ENCODE measurements around the gene WEE2.

Gene WEE2

GRCh38 chr7:141713890-141714289 lies 5.7 kb downstream of the WEE2 start (continued):
- no peak for TF ChIP-seq PRDM10 (tag by site-specific recombination; IDR thresholded peaks at IDR 0.05)
- TF ChIP-seq ZNF677 (tag by site-specific recombination; IDR thresholded peaks at IDR 0.05) = no peak
- TF ChIP-seq ZNF785 (tag by site-specific recombination; IDR thresholded peaks at IDR 0.05) = no peak
- no peak for TF ChIP-seq ZNF157 (tag by site-specific recombination; IDR thresholded peaks at IDR 0.05)
- no peak for TF ChIP-seq ZNF600 (tag by site-specific recombination; IDR thresholded peaks at IDR 0.05)
- no peak for TF ChIP-seq ZBTB44 (tag by site-specific recombination; IDR thresholded peaks at IDR 0.05)

GRCh38 chr7:141714571-141714970 lies 6.4 kb downstream of the WEE2 start:
- ChIA-PET CTCF (interaction anchor here (1.5 kb wide), 1 partner anchor 60 kb away, joined by 8 read pairs; no protein-coding TSS in a partner anchor), POLR2A (no interaction called here)
- no peaks in the 10 kb centered on the region for H3K4me1 ChIP-seq (ENCODE audit: control insufficient read depth, insufficient read depth, low read length)
- H3K36me3 ChIP-seq (ENCODE audit: control insufficient read depth in 2 of 2, insufficient read depth in 1 of 2, low read length in 2 of 2) = no peaks in the 10 kb centered on the region
- no peak overlapping the region for H3K4me3 ChIP-seq (ENCODE audit: low read depth, low read length)
- no peak for TF ChIP-seq TSHZ1 (tag by site-specific recombination; IDR thresholded peaks at IDR 0.05; ENCODE audit: borderline replicate concordance)
- TF ChIP-seq ZNF202 (tag by site-specific recombination; IDR thresholded peaks at IDR 0.05; ENCODE audit: borderline replicate concordance) = no peak
- no peak for TF ChIP-seq ZNF692 (tag by site-specific recombination; IDR thresholded peaks at IDR 0.05)
- TF ChIP-seq ZNF26 (tag by site-specific recombination; IDR thresholded peaks at IDR 0.05) = no peak
- no peak for TF ChIP-seq ZNF639 (tag by site-specific recombination; IDR thresholded peaks at IDR 0.05)
- no peak for TF ChIP-seq ZNF521 (tag by site-specific recombination; IDR thresholded peaks at IDR 0.05)
- no peak for TF ChIP-seq KLF17 (tag by site-specific recombination; IDR thresholded peaks at IDR 0.05)
- TF ChIP-seq TCF7L2 (IDR thresholded peaks at IDR 0.05; ENCODE audit: borderline replicate concordance, low read depth, low read length) = no peak
- TF ChIP-seq ZNF560 (tag by site-specific recombination; IDR thresholded peaks at IDR 0.05; ENCODE audit: borderline replicate concordance) = no peak
- TF ChIP-seq ZBTB1 (tag by site-specific recombination; IDR thresholded peaks at IDR 0.05) = no peak
- no peak for TF ChIP-seq ZNF335 (tag by site-specific recombination; conservative IDR thresholded peaks at IDR 0.05)
- no peak for TF ChIP-seq ZBTB48 (tag by site-specific recombination; IDR thresholded peaks at IDR 0.05)
- TF ChIP-seq ZNF626 (tag by site-specific recombination; IDR thresholded peaks at IDR 0.05) = no peak
- TF ChIP-seq OSR2 (tag by site-specific recombination; IDR thresholded peaks at IDR 0.05) = no peak
- no peak for TF ChIP-seq ZNF366 (tag by site-specific recombination; conservative IDR thresholded peaks at IDR 0.05)
- no peak for TF ChIP-seq ZNF785 (tag by site-specific recombination; IDR thresholded peaks at IDR 0.05)
- no peaks in the 10 kb centered on the region for H3K9me3 ChIP-seq (ENCODE audit: control insufficient read depth, insufficient read depth, low read depth, low read length)
- H3K27ac ChIP-seq (ENCODE audit: extremely low read depth, low read depth, low read length) = no peak overlapping the region

All from HEK293 (cell line).